ENCODE results near the gene SLC8A2.

SLC8A2 gene

GRCh38 chr19:47480658-47481057 is 9.0 kb upstream of the SLC8A2 start:
- Histone ChIP-seq H3K4me2 (no peak overlapping the region), H3K36me3 (no peaks in the 10 kb centered on the region; a peak in 1 of 22 replicates)

GRCh38 chr19:47479701-47480503 is 8.2 kb upstream of the SLC8A2 start:
- H4K20me1 ChIP-seq: peaks cover 0 to 7% (median 0%) of the 10 kb centered on the region in 11 experiments; a peak in 4 of 22 replicates
- no peak overlapping the region for H3K27ac ChIP-seq
- no peak overlapping the region for H3K4me2 ChIP-seq
- H3K4me3 ChIP-seq: no peak overlapping the region
- no peaks in the 10 kb centered on the region for H3K27me3 ChIP-seq
- peaks cover 11 to 19% (median 13%) of the 10 kb centered on the region in 10 experiments for H3K4me1 ChIP-seq
- no peak for TF ChIP-seq Cebpa-rat (IDR thresholded peaks at IDR 0.05)
- H3K9me3 ChIP-seq (replicated peaks in 1 of 11): no peaks in the 10 kb centered on the region
- no peaks in the 10 kb centered on the region for H3K36me3 ChIP-seq
- H3K9ac ChIP-seq: no peak overlapping the region

More at GRCh38 chr19:47480658-47481057, 9.0 kb upstream of the SLC8A2 start:
- no peak overlapping the region for H3K27ac ChIP-seq
- H3K9ac ChIP-seq: no peak overlapping the region
- H3K27me3 ChIP-seq: no peaks in the 10 kb centered on the region
- H3K4me3 ChIP-seq: no peak overlapping the region
- no peaks in the 10 kb centered on the region for H3K9me3 ChIP-seq (replicated peaks in 1 of 11)
- H4K20me1 ChIP-seq: no peaks in the 10 kb centered on the region; a peak in 1 of 22 replicates
- no peak for TF ChIP-seq Cebpa-rat (IDR thresholded peaks at IDR 0.05)
- peaks cover 19 to 26% (median 21%) of the 10 kb centered on the region in 10 experiments for H3K4me1 ChIP-seq

- H3K27me3 ChIP-seq: peaks cover 7 to 15% (median 11%) of the 10 kb centered on the region in 11 experiments
- no peaks in the 10 kb centered on the region for H3K9me3 ChIP-seq (replicated peaks in 1 of 11)
- no peak overlapping the region for H3K9ac ChIP-seq
- H3K36me3 ChIP-seq: no peaks in the 10 kb centered on the region
- no peak overlapping the region for H3K4me2 ChIP-seq
- no peak overlapping the region for H3K4me3 ChIP-seq
- H3K4me1 ChIP-seq: peaks cover 0 to 13% (median 6%) of the 10 kb centered on the region in 10 experiments; a peak in 13 of 20 replicates
- no peak overlapping the region for H3K27ac ChIP-seq
- peaks cover 0 to 32% (median 0%) of the 10 kb centered on the region in 11 experiments; a peak in 6 of 22 replicates for H4K20me1 ChIP-seq
- no peak for TF ChIP-seq Cebpa-rat (IDR thresholded peaks at IDR 0.05)
Observed at GRCh38 chr19:47476438-47476972, 4.8 kb upstream of the SLC8A2 start.

GRCh38 chr19:47475465-47475864 is 3.8 kb upstream of the SLC8A2 start:
- H3K4me3 ChIP-seq: no peak overlapping the region
- TF ChIP-seq Cebpa-rat (IDR thresholded peaks at IDR 0.05): no peak
- peaks cover 18 to 25% (median 21%) of the 10 kb centered on the region in 11 experiments for H3K27me3 ChIP-seq
- no peaks in the 10 kb centered on the region for H3K9me3 ChIP-seq (replicated peaks in 1 of 11)
- peaks cover 0 to 33% (median 0%) of the 10 kb centered on the region in 11 experiments; a peak in 6 of 22 replicates for H4K20me1 ChIP-seq
- no peak overlapping the region for H3K27ac ChIP-seq
- H3K36me3 ChIP-seq: no peaks in the 10 kb centered on the region
- H3K4me2 ChIP-seq: no peak overlapping the region
- peaks cover 0 to 14% (median 6%) of the 10 kb centered on the region in 10 experiments; a peak in 13 of 20 replicates for H3K4me1 ChIP-seq
- no peak overlapping the region for H3K9ac ChIP-seq

DNA sequence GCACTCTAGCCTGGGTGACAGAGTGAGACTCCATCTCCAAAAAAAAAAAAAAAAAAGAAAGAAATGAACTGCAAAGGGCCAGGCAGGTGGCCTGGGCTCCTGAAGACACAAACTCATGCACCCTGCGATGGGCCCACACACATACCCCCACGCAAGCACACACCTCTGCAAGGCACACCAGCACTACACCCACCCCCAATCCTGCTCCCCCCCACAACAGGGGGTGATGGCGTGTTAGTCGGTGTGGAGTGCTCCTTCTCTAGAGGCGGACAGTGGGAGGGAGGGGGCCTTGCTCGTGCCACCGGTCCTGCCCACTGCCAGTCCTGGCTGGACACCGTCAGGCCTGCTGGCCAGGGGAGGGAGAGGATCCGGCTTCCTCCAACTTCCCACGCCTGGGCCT is 1.6 kb upstream of the SLC8A2 start:
- Histone ChIP-seq H3K4me2 (no peak overlapping the region), H3K4me3 (no peak overlapping the region), H3K9ac (no peak overlapping the region), H3K27ac (no peak overlapping the region), H3K4me1 (peaks cover 0 to 14% (median 6%) of the 10 kb centered on the region in 10 experiments; a peak in 13 of 20 replicates), H3K27me3 (peaks cover 39 to 46% (median 42%) of the 10 kb centered on the region in 11 experiments), H3K36me3 (no peaks in the 10 kb centered on the region), H3K9me3 (replicated peaks in 1 of 11) (no peaks in the 10 kb centered on the region), H4K20me1 (peaks cover 0 to 54% (median 0%) of the 10 kb centered on the region in 11 experiments; a peak in 11 of 22 replicates)
- no peak for TF ChIP-seq Cebpa-rat (IDR thresholded peaks at IDR 0.05)

DNA sequence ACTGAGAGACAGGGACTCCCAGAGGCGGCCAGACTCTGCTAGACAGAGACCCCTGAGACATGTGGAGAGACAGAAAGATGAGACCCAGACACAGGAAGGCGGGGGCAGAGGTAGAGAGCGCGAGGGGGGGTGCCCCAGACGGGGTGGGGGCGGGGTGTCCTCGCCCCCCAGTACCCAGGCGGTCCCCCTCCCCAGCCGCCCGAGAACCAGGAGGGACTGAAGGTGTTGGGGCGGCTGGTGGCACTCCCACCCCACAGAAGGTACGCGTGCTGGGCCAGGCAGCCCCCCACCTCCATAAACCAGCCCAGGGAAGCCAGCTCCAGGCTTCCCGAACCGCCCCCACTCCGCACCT is 336 bp downstream of the SLC8A2 start:
- H3K36me3 ChIP-seq: no peaks in the 10 kb centered on the region
- H4K20me1 ChIP-seq: peaks cover 0 to 62% (median 5%) of the 10 kb centered on the region in 11 experiments; a peak in 11 of 22 replicates
- no peaks in the 10 kb centered on the region for H3K9me3 ChIP-seq (replicated peaks in 1 of 11)
- H3K4me1 ChIP-seq: peaks cover 0 to 12% (median 6%) of the 10 kb centered on the region in 10 experiments; a peak in 13 of 20 replicates
- peaks cover 54 to 63% (median 58%) of the 10 kb centered on the region in 11 experiments for H3K27me3 ChIP-seq
- H3K4me2 ChIP-seq: peak overlapping the region in 3 of 11 experiments; percentile 32 to 35 (median 33); a peak in 4 of 22 replicates
- TF ChIP-seq Cebpa-rat (IDR thresholded peaks at IDR 0.05): no peak
- H3K4me3 ChIP-seq: no peak overlapping the region
- H3K27ac ChIP-seq: no peak overlapping the region
- H3K9ac ChIP-seq: no peak overlapping the region

DNA sequence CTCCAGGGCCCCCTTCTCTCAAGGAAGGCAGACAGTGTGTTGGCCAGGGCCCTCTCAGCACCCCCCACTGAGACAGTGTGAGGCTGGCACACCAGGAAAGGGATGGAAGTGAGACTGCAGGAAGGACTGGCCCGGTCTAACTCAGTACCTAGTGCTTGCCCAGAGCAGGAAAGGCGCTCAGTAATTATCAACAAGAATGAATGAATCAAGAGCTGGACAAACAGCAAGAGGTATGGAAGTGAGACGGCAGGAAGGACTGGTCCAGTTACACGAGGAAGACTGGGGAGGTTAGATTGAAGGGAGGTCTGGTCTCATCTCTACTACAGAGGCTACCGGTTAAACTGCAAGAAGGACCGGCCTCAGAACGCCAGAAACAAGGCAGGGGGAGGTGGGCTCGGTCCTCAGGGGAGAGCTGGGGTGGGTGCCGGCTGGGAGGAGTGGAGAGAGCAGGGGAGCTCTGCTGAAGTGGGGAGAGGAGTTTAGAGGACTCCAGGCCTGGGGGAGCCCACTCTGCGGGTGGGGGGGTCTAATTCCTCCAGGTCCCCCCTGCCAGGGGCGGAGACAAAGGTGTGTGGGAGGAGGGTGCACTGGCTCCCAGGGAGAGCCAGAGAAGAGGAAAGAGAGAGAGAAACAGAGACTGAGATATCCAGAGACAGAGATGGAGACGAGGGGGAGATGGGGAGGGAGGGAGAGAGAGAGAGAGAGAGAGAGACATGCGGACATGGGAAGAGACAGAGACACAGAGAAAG is 1.1 kb downstream of the SLC8A2 start:
- peaks cover 54 to 63% (median 58%) of the 10 kb centered on the region in 11 experiments for H3K27me3 ChIP-seq
- no peak overlapping the region for H3K4me3 ChIP-seq
- no peaks in the 10 kb centered on the region for H3K36me3 ChIP-seq
- H3K4me1 ChIP-seq: peaks cover 0 to 10% (median 6%) of the 10 kb centered on the region in 10 experiments; a peak in 12 of 20 replicates
- no peak overlapping the region for H3K27ac ChIP-seq
- H3K4me2 ChIP-seq: no peak overlapping the region
- H3K9ac ChIP-seq: no peak overlapping the region
- H4K20me1 ChIP-seq: peaks cover 0 to 62% (median 5%) of the 10 kb centered on the region in 11 experiments; a peak in 11 of 22 replicates
- no peak for TF ChIP-seq Cebpa-rat (IDR thresholded peaks at IDR 0.05)
- H3K9me3 ChIP-seq (replicated peaks in 1 of 11): no peaks in the 10 kb centered on the region

DNA sequence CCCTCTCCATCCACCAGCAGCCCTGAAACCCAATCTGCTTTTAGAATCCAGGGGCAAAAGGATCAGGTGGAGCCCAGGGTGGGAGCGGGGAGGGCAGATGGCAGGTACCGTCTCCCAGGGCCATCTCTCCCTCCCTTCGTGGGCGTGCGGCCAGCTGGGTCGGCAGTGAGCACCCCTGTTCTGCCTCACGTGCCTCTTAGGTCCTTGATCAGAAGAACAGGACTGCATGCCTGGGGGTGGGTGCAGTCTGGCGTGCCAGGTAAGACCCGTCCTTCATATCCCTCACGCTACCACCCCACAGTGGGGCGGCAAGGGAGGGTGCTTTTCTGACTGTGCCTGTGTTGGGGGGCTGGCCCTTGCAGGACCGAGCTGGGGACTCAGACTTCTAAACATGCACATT is 2.0 kb downstream of the SLC8A2 start:
- Histone ChIP-seq H3K36me3 (no peaks in the 10 kb centered on the region), H3K9ac (no peak overlapping the region), H3K9me3 (replicated peaks in 1 of 11) (no peaks in the 10 kb centered on the region), H3K4me2 (no peak overlapping the region), H3K27ac (no peak overlapping the region), H3K27me3 (peaks cover 54 to 63% (median 58%) of the 10 kb centered on the region in 11 experiments), H3K4me1 (peaks cover 0 to 10% (median 6%) of the 10 kb centered on the region in 10 experiments; a peak in 12 of 20 replicates), H3K4me3 (no peak overlapping the region), H4K20me1 (peaks cover 0 to 58% (median 6%) of the 10 kb centered on the region in 11 experiments; a peak in 11 of 22 replicates)
- no peak for TF ChIP-seq Cebpa-rat (IDR thresholded peaks at IDR 0.05)

- H3K27ac ChIP-seq: no peak overlapping the region
- peaks cover 54 to 63% (median 58%) of the 10 kb centered on the region in 11 experiments for H3K27me3 ChIP-seq
- peaks cover 0 to 10% (median 6%) of the 10 kb centered on the region in 10 experiments; a peak in 12 of 20 replicates for H3K4me1 ChIP-seq
- no peak for TF ChIP-seq Cebpa-rat (IDR thresholded peaks at IDR 0.05)
- H3K4me2 ChIP-seq: no peak overlapping the region
- H4K20me1 ChIP-seq: peaks cover 0 to 54% (median 6%) of the 10 kb centered on the region in 11 experiments; a peak in 11 of 22 replicates
- no peaks in the 10 kb centered on the region for H3K36me3 ChIP-seq
- no peak overlapping the region for H3K4me3 ChIP-seq
- H3K9me3 ChIP-seq (replicated peaks in 1 of 11): no peaks in the 10 kb centered on the region
- H3K9ac ChIP-seq: no peak overlapping the region
Observed at GRCh38 chr19:47469363-47469700, 2.4 kb downstream of the SLC8A2 start.
